ENCODE measurements around the gene MNT.

The MNT gene

GRCh38 chr17:2362881-2363280 lies 38.0 kb downstream of the MNT start:
- no peak for DNase-seq (ENCODE audit: low read depth in 2 of 2)

GRCh38 chr17:2362416-2362815 lies 38.4 kb downstream of the MNT start:
- no peak for DNase-seq (ENCODE audit: low read depth in 2 of 2)

GRCh38 chr17:2362016-2362415 lies 38.8 kb downstream of the MNT start:
- no peak for DNase-seq (ENCODE audit: low read depth in 2 of 2)

GRCh38 chr17:2361010-2361760 lies 39.7 kb downstream of the MNT start:
- DNase-seq (ENCODE audit: low read depth in 2 of 2): no peak

GRCh38 chr17:2357931-2358434 lies 42.9 kb downstream of the MNT start:
- DNase-seq (ENCODE audit: low read depth in 2 of 2): no peak

GRCh38 chr17:2357237-2357636 lies 43.6 kb downstream of the MNT start:
- no peak for DNase-seq (ENCODE audit: low read depth in 2 of 2)

- DNase-seq (ENCODE audit: low read depth in 2 of 2): no peak
Measured at GRCh38 chr17:2354311-2354710, 46.5 kb downstream of the MNT start.

- no peak for DNase-seq (ENCODE audit: low read depth in 2 of 2)
Measured at GRCh38 chr17:2351269-2351668, 49.6 kb downstream of the MNT start.

- no peak for DNase-seq (ENCODE audit: low read depth in 2 of 2)
Measured at GRCh38 chr17:2347805-2348685, 52.8 kb downstream of the MNT start.

- DNase-seq (ENCODE audit: low read depth in 2 of 2): no peak
Measured at GRCh38 chr17:2346475-2346874, 54.4 kb downstream of the MNT start.

GRCh38 chr17:2344528-2344927 lies 56.3 kb downstream of the MNT start:
- no peak for DNase-seq (ENCODE audit: low read depth in 2 of 2)

GRCh38 chr17:2343421-2343820 lies 57.4 kb downstream of the MNT start:
- DNase-seq (ENCODE audit: low read depth in 2 of 2): peak in 1 of 2 donors; percentile 49

- DNase-seq (ENCODE audit: low read depth in 2 of 2): no peak
Measured at GRCh38 chr17:2338315-2338657, 62.6 kb downstream of the MNT start.

- DNase-seq (ENCODE audit: low read depth in 2 of 2): peak; percentile 26 to 49
Measured at GRCh38 chr17:2337544-2338314, 63.1 kb downstream of the MNT start.

- peak; percentile 32 to 52 for DNase-seq (ENCODE audit: low read depth in 2 of 2)
Measured at GRCh38 chr17:2336852-2337543, 63.9 kb downstream of the MNT start, which contains the start of gene SGSM2. SGSM2 (plus strand) TSS chr17:2337501; CDS start chr17:2337689, 188 bp downstream.

GRCh38 chr17:2336215-2336851 lies 64.5 kb downstream of the MNT start, which contains the start of gene TSR1:
TSR1 (minus strand) TSS chr17:2336457; CDS start chr17:2336427, 30 bp downstream.
- peak; percentile 81 to 89 for DNase-seq (ENCODE audit: low read depth in 2 of 2)

GRCh38 chr17:2335726-2336214 lies 65.1 kb downstream of the MNT start:
- DNase-seq (ENCODE audit: low read depth in 2 of 2): no peak
